HepG2 (cell line): ENCODE measurements around the gene XIAP. TPM values are rescaled to one million over a fixed set of nuclear protein-coding genes. Genes with fewer than 3 reads are reported as not detected.

ENCODE experiments used
- MED1 ChIP-seq: sonication (generic); formaldehyde crosslinking; IDR thresholded peaks from 2 replicates; pipeline ENCODE4 v1.4.0; 2020; ENCODE audit warnings: missing genetic modification reagents
- MLLT10 ChIP-seq: sonication (generic); formaldehyde crosslinking; IDR thresholded peaks from 2 replicates; pipeline ENCODE4 v1.4.0; 2020; ENCODE audit warnings: missing genetic modification reagents
- SALL1 ChIP-seq: sonication (generic); formaldehyde crosslinking; IDR thresholded peaks from 2 replicates; pipeline ENCODE4 v1.8.0; 2022; ENCODE audit warnings: mild to moderate bottlenecking, missing genetic modification reagents
- ZNF83 ChIP-seq: sonication (generic); formaldehyde crosslinking; IDR thresholded peaks from 2 replicates; pipeline ENCODE4 v1.4.0; 2020; ENCODE audit warnings: missing genetic modification reagents, mild to moderate bottlenecking, borderline replicate concordance
- polyA plus RNA-seq, 8 experiments: library from polyadenylated mRNA; depleted of rRNA in 3 of 8; stranded (reverse) in 7 of 8; unstranded in 1 of 8; fragments of >200 nt; fragmentation: Illumina TruSeq in 4 of 8; extraction: Trizol in 4 of 8; gene quantifications; 2 replicates each; pipeline versions ENCODE4 v1.2.1 to v1.2.3, GENCODE V29; 2011 to 2016; ENCODE audit warnings: low read depth in 4 of 8, missing spikeins in 1 of 8, mixed read lengths in 1 of 8; ENCODE audit not compliant: insufficient read depth in 1 of 8
- total RNA-seq, 5 experiments: library from RNA; depleted of rRNA; stranded (reverse); fragments of >200 nt; fragmentation: Illumina TruSeq; extraction: Trizol; gene quantifications; 2 replicates each; pipeline ENCODE4 v1.2.3, GENCODE V29; 2016; ENCODE audit warnings: low read depth in 1 of 5
- TF ChIP-seq, protein P1 (sequence below): sonication (generic); formaldehyde crosslinking; conservative IDR thresholded peaks from 2 replicates; pipeline ENCODE4 v1.8.0; 2022; ENCODE audit warnings: mild to moderate bottlenecking, moderate library complexity, missing genetic modification reagents
- TF ChIP-seq, protein P2 (sequence below): sonication (generic); formaldehyde crosslinking; IDR thresholded peaks from 2 replicates; pipeline ENCODE4 v1.5.0; 2020; ENCODE audit warnings: missing genetic modification reagents
- TF ChIP-seq, protein P3 (sequence below): sonication (generic); formaldehyde crosslinking; IDR thresholded peaks from 2 replicates; pipeline ENCODE4 v1.5.0; 2020; ENCODE audit warnings: mild to moderate bottlenecking, missing genetic modification reagents
- TF ChIP-seq, protein P4 (sequence below): sonication (generic); formaldehyde crosslinking; conservative IDR thresholded peaks from 2 replicates; pipeline ENCODE4 v1.5.0; 2020; ENCODE audit warnings: missing genetic modification reagents
- TF ChIP-seq, protein P5 (sequence below): sonication (generic); formaldehyde crosslinking; IDR thresholded peaks from 2 replicates; pipeline ENCODE4 v1.5.0; 2020; ENCODE audit warnings: missing genetic modification reagents

Gene XIAP
- total and polyA plus RNA-seq, 2 of the 13 experiments (the other 11 are each of a cell fraction or from before 2014, with no cell fraction given), result 12.9 to 29.5 TPM

DNA sequence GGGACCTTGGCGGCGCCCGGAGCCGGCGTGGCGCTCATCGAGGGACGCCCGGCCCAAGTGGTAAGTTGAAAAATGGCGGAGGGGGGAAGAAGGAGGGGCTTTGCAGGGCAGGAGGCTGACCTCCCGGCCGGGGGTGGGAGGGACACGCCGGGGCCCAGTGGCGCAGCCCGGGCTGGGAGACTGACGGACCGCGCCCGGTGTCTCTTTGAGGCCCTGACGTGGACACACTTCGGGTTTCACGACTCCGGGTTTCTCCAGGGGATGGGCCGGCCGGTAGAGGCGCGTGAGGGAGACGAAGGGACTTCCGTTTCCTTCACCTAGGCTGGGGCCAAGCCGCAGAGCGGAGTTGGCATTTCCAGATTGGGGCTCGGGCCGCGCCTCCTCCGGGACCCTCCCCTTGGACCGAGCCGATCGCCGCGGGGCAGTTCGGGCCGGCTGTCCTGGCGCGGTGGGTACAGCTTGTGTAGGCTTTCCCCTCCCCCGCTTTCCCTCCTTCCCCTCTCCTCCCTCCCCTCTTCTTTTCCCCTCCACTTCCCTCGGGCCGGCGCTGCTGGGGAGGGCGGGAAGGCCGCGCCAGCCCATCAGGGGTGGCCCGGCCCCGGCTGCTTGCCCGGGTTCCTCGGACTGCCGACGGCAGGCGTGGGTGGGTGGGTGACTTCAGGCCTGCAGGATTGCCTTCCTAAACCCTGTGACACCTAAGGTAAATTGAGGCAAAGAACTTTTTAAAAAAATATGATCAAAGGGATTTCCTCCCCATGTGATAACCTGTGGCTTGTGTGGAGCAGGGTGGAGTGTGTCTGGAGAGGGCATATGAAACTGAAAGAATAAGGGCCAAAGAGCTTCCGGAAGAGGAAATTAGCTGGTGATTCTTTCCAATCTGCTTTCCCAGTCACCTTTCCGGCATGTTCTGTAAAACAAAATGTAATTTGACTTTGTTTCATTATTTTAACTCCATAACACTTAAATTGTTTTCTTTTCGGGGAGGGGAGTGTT lies at the start of gene XIAP (continued):
- TF ChIP-seq, protein P1, sequence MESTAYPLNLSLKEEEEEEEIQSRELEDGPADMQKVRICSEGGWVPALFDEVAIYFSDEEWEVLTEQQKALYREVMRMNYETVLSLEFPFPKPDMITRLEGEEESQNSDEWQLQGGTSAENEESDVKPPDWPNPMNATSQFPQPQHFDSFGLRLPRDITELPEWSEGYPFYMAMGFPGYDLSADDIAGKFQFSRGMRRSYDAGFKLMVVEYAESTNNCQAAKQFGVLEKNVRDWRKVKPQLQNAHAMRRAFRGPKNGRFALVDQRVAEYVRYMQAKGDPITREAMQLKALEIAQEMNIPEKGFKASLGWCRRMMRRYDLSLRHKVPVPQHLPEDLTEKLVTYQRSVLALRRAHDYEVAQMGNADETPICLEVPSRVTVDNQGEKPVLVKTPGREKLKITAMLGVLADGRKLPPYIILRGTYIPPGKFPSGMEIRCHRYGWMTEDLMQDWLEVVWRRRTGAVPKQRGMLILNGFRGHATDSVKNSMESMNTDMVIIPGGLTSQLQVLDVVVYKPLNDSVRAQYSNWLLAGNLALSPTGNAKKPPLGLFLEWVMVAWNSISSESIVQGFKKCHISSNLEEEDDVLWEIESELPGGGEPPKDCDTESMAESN, result no peak
- TF ChIP-seq, protein P2, sequence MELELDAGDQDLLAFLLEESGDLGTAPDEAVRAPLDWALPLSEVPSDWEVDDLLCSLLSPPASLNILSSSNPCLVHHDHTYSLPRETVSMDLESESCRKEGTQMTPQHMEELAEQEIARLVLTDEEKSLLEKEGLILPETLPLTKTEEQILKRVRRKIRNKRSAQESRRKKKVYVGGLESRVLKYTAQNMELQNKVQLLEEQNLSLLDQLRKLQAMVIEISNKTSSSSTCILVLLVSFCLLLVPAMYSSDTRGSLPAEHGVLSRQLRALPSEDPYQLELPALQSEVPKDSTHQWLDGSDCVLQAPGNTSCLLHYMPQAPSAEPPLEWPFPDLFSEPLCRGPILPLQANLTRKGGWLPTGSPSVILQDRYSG, result no peak
- TF ChIP-seq MLLT10 (CRISPR knock-in tag) (no peak), SALL1 (CRISPR knock-in tag) (peak; percentile 36; the same call in 1 of the 2 replicates), ZNF83 (CRISPR knock-in tag) (no peak), MED1 (CRISPR knock-in tag) (no peak)
- TF ChIP-seq, protein P3, sequence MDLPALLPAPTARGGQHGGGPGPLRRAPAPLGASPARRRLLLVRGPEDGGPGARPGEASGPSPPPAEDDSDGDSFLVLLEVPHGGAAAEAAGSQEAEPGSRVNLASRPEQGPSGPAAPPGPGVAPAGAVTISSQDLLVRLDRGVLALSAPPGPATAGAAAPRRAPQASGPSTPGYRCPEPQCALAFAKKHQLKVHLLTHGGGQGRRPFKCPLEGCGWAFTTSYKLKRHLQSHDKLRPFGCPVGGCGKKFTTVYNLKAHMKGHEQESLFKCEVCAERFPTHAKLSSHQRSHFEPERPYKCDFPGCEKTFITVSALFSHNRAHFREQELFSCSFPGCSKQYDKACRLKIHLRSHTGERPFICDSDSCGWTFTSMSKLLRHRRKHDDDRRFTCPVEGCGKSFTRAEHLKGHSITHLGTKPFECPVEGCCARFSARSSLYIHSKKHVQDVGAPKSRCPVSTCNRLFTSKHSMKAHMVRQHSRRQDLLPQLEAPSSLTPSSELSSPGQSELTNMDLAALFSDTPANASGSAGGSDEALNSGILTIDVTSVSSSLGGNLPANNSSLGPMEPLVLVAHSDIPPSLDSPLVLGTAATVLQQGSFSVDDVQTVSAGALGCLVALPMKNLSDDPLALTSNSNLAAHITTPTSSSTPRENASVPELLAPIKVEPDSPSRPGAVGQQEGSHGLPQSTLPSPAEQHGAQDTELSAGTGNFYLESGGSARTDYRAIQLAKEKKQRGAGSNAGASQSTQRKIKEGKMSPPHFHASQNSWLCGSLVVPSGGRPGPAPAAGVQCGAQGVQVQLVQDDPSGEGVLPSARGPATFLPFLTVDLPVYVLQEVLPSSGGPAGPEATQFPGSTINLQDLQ (CRISPR knock-in tag), result no peak
- TF ChIP-seq, protein P4, sequence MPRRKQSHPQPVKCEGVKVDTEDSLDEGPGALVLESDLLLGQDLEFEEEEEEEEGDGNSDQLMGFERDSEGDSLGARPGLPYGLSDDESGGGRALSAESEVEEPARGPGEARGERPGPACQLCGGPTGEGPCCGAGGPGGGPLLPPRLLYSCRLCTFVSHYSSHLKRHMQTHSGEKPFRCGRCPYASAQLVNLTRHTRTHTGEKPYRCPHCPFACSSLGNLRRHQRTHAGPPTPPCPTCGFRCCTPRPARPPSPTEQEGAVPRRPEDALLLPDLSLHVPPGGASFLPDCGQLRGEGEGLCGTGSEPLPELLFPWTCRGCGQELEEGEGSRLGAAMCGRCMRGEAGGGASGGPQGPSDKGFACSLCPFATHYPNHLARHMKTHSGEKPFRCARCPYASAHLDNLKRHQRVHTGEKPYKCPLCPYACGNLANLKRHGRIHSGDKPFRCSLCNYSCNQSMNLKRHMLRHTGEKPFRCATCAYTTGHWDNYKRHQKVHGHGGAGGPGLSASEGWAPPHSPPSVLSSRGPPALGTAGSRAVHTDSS, result no peak
- TF ChIP-seq, protein P5, sequence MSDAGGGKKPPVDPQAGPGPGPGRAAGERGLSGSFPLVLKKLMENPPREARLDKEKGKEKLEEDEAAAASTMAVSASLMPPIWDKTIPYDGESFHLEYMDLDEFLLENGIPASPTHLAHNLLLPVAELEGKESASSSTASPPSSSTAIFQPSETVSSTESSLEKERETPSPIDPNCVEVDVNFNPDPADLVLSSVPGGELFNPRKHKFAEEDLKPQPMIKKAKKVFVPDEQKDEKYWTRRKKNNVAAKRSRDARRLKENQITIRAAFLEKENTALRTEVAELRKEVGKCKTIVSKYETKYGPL (CRISPR knock-in tag), result no peak
